Ovary (tissue), 9 donors: ENCODE data around the gene TMEM61. TPM values are rescaled to one million over a fixed set of nuclear protein-coding genes. Genes with fewer than 3 reads are reported as not detected.
A peak's percentile ranks its signal among the peaks of the same experiment; 100 is the strongest.
"Not testable (repeated sequence)": the region's sequence is repeated elsewhere in the genome, so short reads cannot be mapped to it uniquely, and the experiment has no call there.

Experiments
- DNase-seq, 5 donors: peaks; one replicate each; pipeline ENCODE4 v3.0.0-alpha.2; 2019 to 2020
- H3K27ac ChIP-seq, 2 donors: fragments of 200-600 bp; one replicate each; pipeline versions ENCODE4 v1.5.1 to v1.8.0; 2019 to 2022
- H3K27me3 ChIP-seq: fragments of 200-600 bp; one replicate; pipeline ENCODE4 v1.8.0; 2022
- H3K36me3 ChIP-seq: fragments of 200-600 bp; sonication (generic); one replicate; pipeline ENCODE4 v1.5.1; 2019
- H3K4me1 ChIP-seq: one replicate; pipeline ENCODE4 v1.8.1; 2013; ENCODE audit warnings: mild to moderate bottlenecking, moderate library complexity; ENCODE audit not compliant: insufficient read depth
- H3K4me3 ChIP-seq: fragments of 200-600 bp; sonication (generic); one replicate; pipeline ENCODE4 v1.5.1; 2017
- H3K9me3 ChIP-seq, 2 donors: fragments of 200-600 bp in 1 of 2; sonication (generic) in 1 of 2; one replicate each; pipeline versions ENCODE4 v1.5.1 to v1.8.1; 2013 to 2019; ENCODE audit warnings: mild to moderate bottlenecking in 1 of 2, moderate library complexity in 1 of 2
- CTCF ChIP-seq, 3 donors: fragments of 450-650 bp in 2 of 3; fragments of 200-600 bp in 1 of 3; IDR thresholded peaks; one replicate each; pipeline versions ENCODE4 v1.5.1 to v1.8.0; 2016 to 2022; ENCODE audit warnings: antibody characterized with exemption in 3 of 3, mild to moderate bottlenecking in 1 of 3
- EP300 ChIP-seq: sonication (generic); formaldehyde crosslinking; IDR thresholded peaks from one replicate; pipeline ENCODE4 v1.6.1; 2017; ENCODE audit warnings: antibody characterized with exemption
- POLR2A ChIP-seq: fragments of 450-650 bp; IDR thresholded peaks from one replicate; pipeline ENCODE4 v1.6.1; 2017; ENCODE audit warnings: antibody characterized with exemption, mild to moderate bottlenecking, moderate library complexity
- WGBS, 3 donors: extraction: QIAGEN DNeasy Blood & Tissue Kit in 1 of 3; methylation state at CpG; one replicate each; pipeline versions ENCODE4 v1.1.5 to v1.1.7; 2013 to 2017; 5-methylcytosine and 5-hydroxymethylcytosine counted together
- intact Hi-C, 4 donors: fragments of 100-400 bp; cut with DNase I; formaldehyde crosslinking; loops; one replicate each; pipeline versions ENCODE4 v1.11.0 to v1.15.1; 2022 to 2023
- polyA plus RNA-seq, 2 donors: library from polyadenylated mRNA; stranded (reverse); fragments of 200-250 nt in 1 of 2; fragments of 350-450 nt in 1 of 2; fragmentation: Illumina TruSeq in 1 of 2; extraction: RNeasy Lipid Tissue Mini Kit (QIAGEN cat#74804) in 1 of 2; gene quantifications; one replicate each; pipeline ENCODE4 v1.2.3, GENCODE V29; 2013 to 2014
- total RNA-seq, 7 donors: library from RNA; depleted of rRNA in 2 of 7; stranded (reverse); fragments of >200 nt in 2 of 7; fragmentation: NEBNext Ultra II Directional in 3 of 7; extraction: Animal tissue kit (Norgen Biotek cat#: 25700) in 3 of 7; gene quantifications; one replicate each; pipeline versions ENCODE4 v1.1.0 to v1.2.4, GENCODE V29; 2016 to 2023
- donor health status: DM: no; HTN: no; CAD: no; lungs with moderate emphysema.
- donor health status: DM: no; HTN: no; CAD: no.
- donor health status: Bipolar disorder and iron deficiency.
- donor health status: DM: yes; HTN: yes; CAD: no.
- donor health status: DM: no; HTN: no; CAD: no.
- donor health status: DM: yes; HTN: yes; CAD: no.

TMEM61 gene
- total and polyA plus RNA-seq, 9 donors, result 0.22 to 2.9 (median 0.61) TPM; not detected in 3

- Histone ChIP-seq H3K4me1 (no peaks in the 10 kb centered on the region), H3K27me3 (no peaks in the 10 kb centered on the region), H3K36me3 (no peaks in the 10 kb centered on the region), H3K4me3 (no peak overlapping the region), H3K9me3 (no peaks in the 10 kb centered on the region), H3K27ac (no peak overlapping the region)
- no peak for DNase-seq
- intact Hi-C loops, result no loop called here
- WGBS, 3 donors, result 32 to 51% (median 47%) methylated on average over 1 of the region's 1 CpG
- TF ChIP-seq CTCF (IDR thresholded peaks at IDR 0.05) (no peak), POLR2A (no peak), EP300 (no peak)
Observed at GRCh38 chr1:54937469-54937868, 43.0 kb upstream of the TMEM61 start.

GRCh38 chr1:54938955-54939354 is 41.5 kb upstream of the TMEM61 start:
- H3K4me1 ChIP-seq, intact Hi-C loops, H3K36me3 ChIP-seq, DNase-seq, H3K27ac ChIP-seq, H3K27me3 ChIP-seq, H3K9me3 ChIP-seq, H3K4me3 ChIP-seq: not testable (repeated sequence)
- WGBS, 3 donors, result 78 to 82% (median 81%) methylated on average over 4 of the region's 4 CpGs

GRCh38 chr1:54940042-54940441 is 40.4 kb upstream of the TMEM61 start:
- no peak overlapping the region for H3K27ac ChIP-seq
- TF ChIP-seq POLR2A (no peak), EP300 (no peak), CTCF (IDR thresholded peaks at IDR 0.05) (no peak)
- H3K27me3 ChIP-seq, result no peaks in the 10 kb centered on the region
- H3K4me1 ChIP-seq, result no peaks in the 10 kb centered on the region
- no peaks in the 10 kb centered on the region for H3K36me3 ChIP-seq
- no peak overlapping the region for H3K4me3 ChIP-seq
- intact Hi-C loops, result loop anchor here in 2 of 4 donors (2.0 to 10.0 kb wide), 2 partner anchors 55 to 65 kb away; partner anchors contain the start of gene BSND (in 1 of the 2)
- DNase-seq, result no peak
- H3K9me3 ChIP-seq, result no peaks in the 10 kb centered on the region

- Histone ChIP-seq H3K36me3 (no peaks in the 10 kb centered on the region), H3K27ac (no peak overlapping the region), H3K27me3 (no peaks in the 10 kb centered on the region), H3K4me3 (no peak overlapping the region), H3K4me1 (no peaks in the 10 kb centered on the region), H3K9me3 (no peaks in the 10 kb centered on the region)
- no peak for DNase-seq
- no peak for TF ChIP-seq EP300
- TF ChIP-seq CTCF (IDR thresholded peaks at IDR 0.05), result no peak
- no peak for TF ChIP-seq POLR2A
- intact Hi-C loops, result loop anchor here in 1 of 4 donors (10.0 kb wide), 1 partner anchor 52 kb away; the partner anchor contains the start of gene BSND
- WGBS, 3 donors, result 95 to 96% (median 96%) methylated on average over 4 of the region's 4 CpGs
Observed at GRCh38 chr1:54942976-54943375, 37.5 kb upstream of the TMEM61 start.

- TF ChIP-seq CTCF (IDR thresholded peaks at IDR 0.05), result peak in 2 of 3 donors; percentile 24 to 35
- TF ChIP-seq POLR2A, result no peak
- Histone ChIP-seq H3K9me3 (no peaks in the 10 kb centered on the region), H3K36me3 (no peaks in the 10 kb centered on the region), H3K27ac (no peak overlapping the region), H3K4me1 (no peaks in the 10 kb centered on the region), H3K4me3 (no peak overlapping the region), H3K27me3 (no peaks in the 10 kb centered on the region)
- intact Hi-C loops, result loop anchor here in 1 of 4 donors (10.0 kb wide), 1 partner anchor 50 kb away; the partner anchor contains the start of gene BSND
- WGBS, 3 donors, result 28 to 32% (median 31%) methylated on average over 9 of the region's 9 CpGs
- peak; percentile 34 to 74 (median 46) for DNase-seq
Observed at GRCh38 chr1:54944610-54945392, 35.6 kb upstream of the TMEM61 start.
